GM12875 (cell line): ENCODE data around the gene CPNE2.

Experiments
- H3K4me3 ChIP-seq: one replicate; pipeline ENCODE4 v1.5.1; 2011; ENCODE audit warnings: low read depth, low read length, control low read depth
- CTCF ChIP-seq: IDR thresholded peaks from 2 replicates; pipeline ENCODE4 v1.5.1; 2011; ENCODE audit warnings: low read depth, mild to moderate bottlenecking, control low read depth, inconsistent platforms, low read length, moderate library complexity, borderline replicate concordance; ENCODE audit not compliant: insufficient read depth

The CPNE2 gene

DNA sequence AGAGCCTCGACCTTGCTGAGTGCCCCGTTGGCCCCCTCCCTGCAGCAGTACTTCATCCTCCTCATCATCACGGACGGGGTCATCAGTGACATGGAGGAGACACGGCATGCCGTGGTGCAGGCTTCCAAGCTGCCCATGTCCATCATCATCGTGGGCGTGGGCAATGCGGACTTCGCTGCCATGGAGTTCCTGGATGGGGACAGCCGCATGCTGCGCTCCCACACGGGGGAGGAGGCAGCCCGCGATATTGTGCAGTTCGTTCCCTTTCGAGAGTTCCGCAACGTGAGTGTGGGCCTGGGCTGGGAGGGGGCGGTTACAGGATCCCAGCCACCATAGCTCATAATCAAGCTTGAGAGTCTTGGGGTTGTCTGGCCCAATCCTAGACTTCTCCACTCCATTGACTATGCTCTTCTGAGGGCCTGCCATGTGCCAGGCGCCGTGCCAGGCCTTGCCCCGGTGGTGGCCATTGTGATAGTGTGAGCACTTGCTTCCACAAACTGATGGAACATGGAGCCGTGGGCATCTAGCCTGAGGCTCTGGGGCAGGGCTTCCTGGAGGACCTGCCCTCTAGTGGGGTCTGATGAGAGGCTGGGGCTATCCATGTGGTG is 53.8 kb downstream of the CPNE2 start:
- no peak overlapping the region for H3K4me3 ChIP-seq
- TF ChIP-seq CTCF, result no peak

DNA sequence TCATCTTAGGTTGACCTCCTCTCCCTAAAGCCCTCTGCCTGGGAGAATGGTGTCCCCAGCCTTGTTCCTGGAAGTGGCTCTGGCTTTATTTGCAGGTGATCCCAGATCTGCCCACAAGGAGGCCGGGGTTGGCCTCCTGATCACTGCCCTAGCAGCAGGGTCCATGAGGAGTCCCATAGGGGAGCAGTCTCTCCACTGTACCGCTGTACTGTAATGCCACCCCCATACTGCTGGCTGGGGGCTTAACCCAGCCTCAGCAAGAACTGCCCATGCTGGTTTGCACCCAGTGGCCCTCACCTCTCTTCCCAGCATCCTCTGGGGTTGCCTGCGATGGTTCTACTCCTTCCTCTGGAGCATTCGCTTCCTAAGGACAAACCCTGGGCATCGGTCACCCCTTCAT is 54.4 kb downstream of the CPNE2 start:
- H3K4me3 ChIP-seq, result no peak overlapping the region
- peak; percentile 21; the same call in 1 of the 2 replicates for TF ChIP-seq CTCF

DNA sequence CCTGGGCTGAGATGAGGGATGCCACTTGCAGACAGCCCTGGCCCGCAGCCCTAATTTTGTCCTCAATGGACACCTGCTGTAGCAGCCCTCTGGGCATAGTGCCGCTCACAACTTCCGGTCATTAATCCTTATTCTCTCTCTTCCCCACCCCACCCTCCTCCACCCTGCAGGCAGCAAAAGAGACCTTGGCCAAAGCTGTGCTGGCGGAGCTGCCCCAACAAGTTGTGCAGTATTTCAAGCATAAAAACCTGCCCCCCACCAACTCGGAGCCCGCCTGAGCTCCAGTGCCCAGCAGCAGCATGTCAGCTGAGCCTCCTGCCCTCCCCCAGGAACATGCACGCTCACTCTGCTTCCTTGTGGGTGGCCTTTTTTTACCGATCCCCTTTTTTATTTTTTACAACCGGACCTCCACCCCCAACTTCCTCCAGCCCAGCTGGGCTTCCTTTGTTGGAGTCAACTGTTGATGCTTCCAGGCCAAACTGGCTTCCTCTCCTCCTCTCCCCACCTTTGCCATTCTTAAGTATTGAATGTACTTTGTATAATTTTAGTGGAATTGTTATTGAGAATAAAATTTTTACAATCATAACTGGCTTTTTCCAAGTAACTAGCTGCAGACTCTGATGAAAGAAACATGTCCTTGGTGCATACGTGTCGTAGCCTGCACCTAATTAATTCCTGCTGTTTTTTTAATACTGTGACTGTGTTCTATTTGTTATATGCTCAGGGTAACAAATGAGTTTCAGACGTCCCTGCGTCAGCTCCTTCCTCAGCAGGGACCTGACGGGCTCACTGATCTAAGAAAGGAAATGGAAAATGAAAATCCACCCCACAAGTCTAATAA is 55.2 kb downstream of the CPNE2 start:
- TF ChIP-seq CTCF, result no peak
- no peak overlapping the region for H3K4me3 ChIP-seq

DNA sequence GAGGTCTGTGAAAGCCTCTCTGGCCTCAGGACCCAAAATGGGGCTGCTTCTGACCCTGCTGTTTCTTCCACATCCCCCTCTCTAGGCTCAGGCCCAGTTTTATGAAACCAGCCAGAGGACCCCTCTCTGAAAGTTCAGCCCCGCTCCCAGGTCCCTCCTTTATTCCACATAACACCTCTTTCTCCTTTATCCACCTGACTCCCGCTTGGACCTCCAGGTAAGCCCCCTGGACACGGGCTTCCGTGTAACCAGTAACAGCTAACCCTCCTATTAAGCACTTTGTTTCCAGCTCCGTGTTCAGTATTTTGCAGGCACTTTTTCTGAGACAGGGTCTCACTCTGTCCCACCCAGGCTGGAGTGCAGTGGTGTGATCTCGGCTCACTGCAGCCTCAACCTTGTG is 56.1 kb downstream of the CPNE2 start:
- H3K4me3 ChIP-seq, result no peak overlapping the region
- no peak for TF ChIP-seq CTCF

DNA sequence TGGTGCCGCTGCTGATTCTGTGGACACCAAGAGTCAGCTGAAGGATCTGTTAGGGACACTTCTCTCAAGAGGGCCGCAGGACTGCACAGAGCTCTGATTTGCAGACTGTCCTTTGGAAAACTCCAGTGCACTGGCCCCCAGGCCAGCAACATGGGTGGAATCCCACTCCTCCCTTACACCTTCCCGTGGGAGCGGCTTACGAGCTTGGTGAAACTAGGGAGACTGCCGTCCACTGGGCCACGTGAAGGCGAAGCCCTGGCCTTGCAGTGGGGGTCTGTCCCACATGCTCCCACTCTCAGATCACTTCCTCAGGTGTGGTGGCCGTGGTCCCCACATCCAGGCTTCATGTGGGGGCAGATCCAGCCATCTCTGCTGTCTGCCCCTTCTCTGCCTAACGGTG is 57.0 kb downstream of the CPNE2 start:
- TF ChIP-seq CTCF, result no peak
- no peak overlapping the region for H3K4me3 ChIP-seq

DNA sequence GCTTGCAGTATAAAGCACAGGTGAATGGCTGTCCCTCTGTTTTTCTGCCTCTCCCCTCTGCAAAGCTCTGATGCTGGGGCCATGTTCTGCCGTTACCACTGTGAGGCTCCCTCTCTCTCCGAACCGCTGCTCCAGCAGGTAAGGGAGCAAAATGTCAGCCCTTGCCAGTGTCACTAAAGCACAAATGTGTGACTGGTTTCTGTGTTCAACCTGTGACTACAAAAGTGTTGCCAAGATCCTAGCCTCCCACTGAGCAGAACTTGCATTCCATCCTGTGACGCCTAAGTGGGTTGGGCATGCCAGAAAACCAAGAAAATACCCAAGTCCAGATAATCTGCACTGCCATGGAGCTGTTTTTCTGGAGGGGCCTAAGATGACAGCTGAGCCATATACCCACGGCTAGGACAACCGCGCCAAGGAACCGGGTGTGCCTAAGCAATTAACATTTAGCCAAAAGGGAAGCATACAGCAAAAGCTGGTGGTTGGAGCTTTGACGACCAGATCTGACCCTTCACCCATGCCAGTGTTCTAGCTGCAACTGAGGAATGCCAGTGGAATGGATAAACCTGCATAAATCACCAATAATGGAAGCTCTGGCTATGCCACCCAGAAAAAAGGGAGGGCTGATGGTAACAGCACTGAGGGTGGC is 58.4 kb downstream of the CPNE2 start:
- H3K4me3 ChIP-seq, result no peak overlapping the region
- no peak for TF ChIP-seq CTCF
